HTERT RPE-1 (cell line): Measurements from ENCODE around the gene AP4M1.

Source experiments
- in situ Hi-C: fragments of 300-500 bp; cut with MboI; formaldehyde crosslinking; loops from 4 replicates; pipeline ENCODE4 v1.14.3; 2020; ENCODE audit warnings: low sequenced_read_pairs

AP4M1 gene

GRCh38 chr7:100157334-100158228 lies 56.1 kb downstream of the AP4M1 start:
- in situ Hi-C loops, result no loop called here
